GM12874 (cell line): ENCODE data around the gene TTLL1.

Experiments
- TF ChIP-seq, protein P1 (sequence below): IDR thresholded peaks from 2 replicates; pipeline ENCODE4 v1.5.1; 2011; ENCODE audit warnings: low read depth, mild to moderate bottlenecking, control low read depth, low read length, moderate library complexity; ENCODE audit not compliant: insufficient read depth

TTLL1 gene

DNA sequence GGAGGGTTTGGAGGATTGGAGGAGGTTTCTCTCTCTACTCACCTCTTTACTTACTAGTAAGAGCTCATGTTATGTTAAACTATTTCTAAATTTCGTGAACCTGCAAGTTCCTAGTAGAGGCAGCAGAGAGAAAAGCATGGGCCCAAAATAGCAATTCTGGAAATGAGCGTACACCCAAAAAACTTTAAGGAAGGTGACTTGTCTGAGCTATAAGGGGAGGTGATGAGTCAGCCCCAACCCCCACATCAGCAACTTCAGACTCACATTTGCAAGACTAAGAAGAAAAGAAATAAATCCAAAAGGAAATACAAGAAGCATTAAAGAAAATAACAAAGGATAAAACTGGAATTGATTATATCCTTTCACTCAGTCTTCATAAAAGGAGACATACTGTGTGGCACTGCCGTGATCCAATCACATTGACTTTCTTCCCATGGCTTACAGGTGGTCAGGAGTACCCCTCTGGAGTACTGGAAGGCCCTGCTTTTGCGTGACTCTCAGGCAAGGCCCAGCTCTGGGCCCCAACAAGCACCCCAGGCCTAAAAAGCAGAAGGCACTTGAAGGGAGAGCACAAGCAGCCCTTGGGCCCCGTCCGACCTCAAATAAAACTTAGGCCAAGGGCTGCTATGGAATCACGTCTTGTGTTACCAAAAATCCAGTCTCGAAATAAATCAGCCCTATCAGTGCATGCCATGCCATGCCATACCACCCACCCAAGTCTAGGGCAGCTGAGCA is 88.6 kb downstream of the TTLL1 start:
- TF ChIP-seq, protein P1, sequence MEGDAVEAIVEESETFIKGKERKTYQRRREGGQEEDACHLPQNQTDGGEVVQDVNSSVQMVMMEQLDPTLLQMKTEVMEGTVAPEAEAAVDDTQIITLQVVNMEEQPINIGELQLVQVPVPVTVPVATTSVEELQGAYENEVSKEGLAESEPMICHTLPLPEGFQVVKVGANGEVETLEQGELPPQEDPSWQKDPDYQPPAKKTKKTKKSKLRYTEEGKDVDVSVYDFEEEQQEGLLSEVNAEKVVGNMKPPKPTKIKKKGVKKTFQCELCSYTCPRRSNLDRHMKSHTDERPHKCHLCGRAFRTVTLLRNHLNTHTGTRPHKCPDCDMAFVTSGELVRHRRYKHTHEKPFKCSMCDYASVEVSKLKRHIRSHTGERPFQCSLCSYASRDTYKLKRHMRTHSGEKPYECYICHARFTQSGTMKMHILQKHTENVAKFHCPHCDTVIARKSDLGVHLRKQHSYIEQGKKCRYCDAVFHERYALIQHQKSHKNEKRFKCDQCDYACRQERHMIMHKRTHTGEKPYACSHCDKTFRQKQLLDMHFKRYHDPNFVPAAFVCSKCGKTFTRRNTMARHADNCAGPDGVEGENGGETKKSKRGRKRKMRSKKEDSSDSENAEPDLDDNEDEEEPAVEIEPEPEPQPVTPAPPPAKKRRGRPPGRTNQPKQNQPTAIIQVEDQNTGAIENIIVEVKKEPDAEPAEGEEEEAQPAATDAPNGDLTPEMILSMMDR = no peak

DNA sequence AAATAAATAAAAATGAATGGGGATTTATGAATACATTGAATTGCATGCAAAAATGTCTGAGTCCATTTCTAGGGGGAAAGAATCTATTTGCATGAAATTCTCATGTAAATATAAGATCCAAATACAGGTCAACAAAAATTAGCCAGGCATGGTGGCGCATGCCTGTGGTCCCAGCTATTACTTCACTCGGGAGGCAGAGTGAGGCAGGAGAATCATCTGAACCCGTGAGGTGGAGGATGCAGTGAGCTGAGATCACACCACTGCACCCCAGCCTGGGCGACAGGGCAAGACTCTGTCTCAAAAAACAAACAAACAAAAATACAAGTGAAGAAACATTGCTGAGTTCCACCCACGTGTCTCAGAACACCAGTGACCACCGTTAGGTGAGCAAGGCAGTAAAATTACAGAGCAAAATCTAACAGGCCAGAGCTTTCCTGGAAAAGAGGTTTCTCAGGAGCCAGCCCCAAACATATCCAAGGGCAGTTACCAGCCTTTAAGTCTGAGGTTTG is 91.6 kb downstream of the TTLL1 start:
- TF ChIP-seq, protein P1 = no peak

DNA sequence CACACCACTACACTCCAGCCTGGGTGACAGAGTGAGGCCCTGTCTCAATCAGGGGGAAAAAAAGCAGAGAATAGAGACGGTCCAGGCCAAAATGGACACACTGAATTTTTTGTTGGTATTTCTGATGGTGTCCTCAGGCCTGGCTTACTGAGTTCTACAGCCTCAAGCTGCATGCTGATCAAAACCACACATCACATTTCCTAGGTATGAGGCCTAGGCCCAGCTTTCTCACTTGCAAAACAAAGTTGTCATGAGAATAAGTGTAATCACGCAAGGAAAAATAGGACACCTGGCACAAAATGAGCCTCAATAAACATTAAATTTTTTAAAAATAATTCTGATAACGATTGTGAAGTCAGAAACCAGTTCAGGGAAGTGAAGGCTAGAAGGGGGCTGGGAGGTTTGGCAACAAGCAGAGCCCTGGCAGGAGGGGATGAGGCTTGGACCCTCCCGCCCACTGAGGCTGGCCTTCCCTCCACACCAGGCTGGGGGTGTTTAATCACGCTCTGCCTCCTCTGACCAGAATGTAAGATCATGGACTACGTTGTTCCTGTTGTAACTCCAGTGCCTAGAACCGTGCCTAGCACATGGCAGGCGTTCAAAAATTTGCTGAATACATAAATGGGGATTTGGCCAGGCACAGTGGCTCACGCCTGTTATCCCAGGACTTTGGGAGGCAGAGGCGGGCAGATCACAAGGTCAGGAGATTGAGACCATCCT is 92.4 kb downstream of the TTLL1 start:
- TF ChIP-seq, protein P1 = no peak

DNA sequence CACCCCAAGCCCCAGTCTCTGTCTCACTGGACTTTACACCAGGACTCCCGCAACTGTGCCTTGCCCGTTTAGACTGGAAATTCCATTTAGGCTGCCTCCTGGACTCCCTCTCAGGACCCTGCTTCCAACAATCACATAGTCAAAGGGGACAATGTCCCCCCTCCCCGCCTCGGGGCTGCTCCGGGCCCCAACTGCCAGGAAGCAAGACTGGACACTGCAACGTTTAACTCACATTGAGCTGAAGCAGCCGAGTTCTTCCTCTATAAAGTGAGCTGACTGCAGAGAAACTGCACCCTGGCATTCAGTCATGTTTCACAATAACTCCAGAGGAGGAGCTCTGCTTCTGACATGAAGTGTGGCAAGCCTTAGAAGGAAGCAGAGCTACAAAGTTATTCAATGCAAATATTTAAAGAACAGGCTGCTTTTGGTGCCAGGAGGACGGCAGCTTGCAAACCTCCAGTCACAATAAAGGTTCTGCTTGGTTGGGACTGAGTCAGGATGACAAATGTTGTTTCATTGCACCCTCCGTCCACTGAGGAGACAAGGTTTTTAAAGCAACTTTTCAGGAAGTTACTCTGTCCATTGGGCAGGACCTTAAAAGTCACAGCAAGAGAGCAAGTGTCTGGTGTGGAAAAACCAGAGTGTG is 94.2 kb downstream of the TTLL1 start:
- TF ChIP-seq, protein P1 = no peak

DNA sequence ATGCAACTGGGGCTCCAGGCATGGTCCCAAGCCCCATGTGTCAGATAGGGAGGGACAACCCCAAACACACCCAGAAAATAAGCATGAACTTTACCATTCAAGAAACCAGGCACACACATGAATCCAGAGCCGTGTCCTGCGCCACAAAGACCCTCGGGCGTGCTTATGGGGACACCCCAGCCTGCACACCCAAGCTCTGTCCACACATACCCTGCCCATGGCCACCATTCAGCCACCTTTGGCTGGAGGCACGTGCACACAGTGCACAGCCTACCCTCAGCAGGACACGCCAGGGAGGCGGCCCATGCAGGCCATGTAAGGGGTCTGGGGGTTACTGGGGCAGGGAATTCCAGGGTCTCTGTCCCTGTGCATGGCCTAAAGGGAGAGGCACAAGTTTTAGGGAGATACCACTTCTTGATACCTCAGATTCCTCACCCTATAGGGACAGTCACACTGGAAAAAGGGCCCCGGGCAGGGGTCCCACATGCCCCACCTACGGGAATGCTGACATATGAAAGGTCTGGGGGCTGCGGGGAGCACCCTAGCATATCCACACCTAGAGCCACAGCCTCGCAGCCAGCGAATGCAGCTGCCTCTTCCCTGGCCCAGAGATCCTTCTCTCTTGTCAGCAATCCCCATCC is 94.8 kb downstream of the TTLL1 start:
- TF ChIP-seq, protein P1 = no peak

DNA sequence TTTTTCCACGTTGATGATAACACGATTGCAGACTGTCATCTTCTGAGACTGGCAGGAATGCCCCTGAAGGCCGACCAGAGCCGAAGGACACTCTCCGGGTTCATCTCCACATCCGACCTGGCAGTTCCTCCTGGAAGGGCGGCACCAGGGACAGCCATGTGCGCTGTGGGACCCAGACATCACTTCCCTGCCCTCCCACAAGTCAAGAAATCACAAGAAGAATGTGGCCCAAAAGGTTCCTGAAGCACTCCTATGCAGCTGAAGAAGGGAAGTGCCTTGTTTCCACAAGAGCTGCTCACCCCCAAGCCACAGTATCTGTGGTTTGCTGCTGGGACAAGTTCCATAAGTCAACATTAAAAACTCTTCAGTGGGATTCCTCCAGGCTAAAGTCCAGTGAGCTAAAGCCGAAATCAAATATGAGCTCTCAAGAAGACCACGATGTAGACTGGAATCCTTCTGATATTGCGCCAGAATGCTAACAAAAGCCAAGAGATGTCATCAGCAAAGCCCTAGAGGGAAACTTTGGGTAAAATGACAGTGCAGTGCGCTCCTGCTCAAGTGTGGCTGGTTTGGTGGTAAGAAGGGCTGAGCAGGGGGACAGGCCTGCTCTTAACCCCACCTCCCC is 95.4 kb downstream of the TTLL1 start:
- TF ChIP-seq, protein P1 = no peak
